Testis (tissue), 2 donors: Measurements from ENCODE around the gene U2AF1L4.

Experiments
- POLR2A ChIP-seq: fragments of 450-650 bp; IDR thresholded peaks from one replicate; pipeline ENCODE4 v1.6.1; 2017; ENCODE audit warnings: antibody characterized with exemption, mild to moderate bottlenecking, moderate library complexity
- TF ChIP-seq, protein P1 (sequence below), 3 experiments: fragments of 450-650 bp in 2 of 3; fragments of 200-600 bp in 1 of 3; sonication (generic) in 1 of 3; IDR thresholded peaks; one replicate each; pipeline ENCODE4 v1.5.1; 2016 to 2019; ENCODE audit warnings: antibody characterized with exemption in 3 of 3, mild to moderate bottlenecking in 2 of 3, moderate library complexity in 1 of 3

- TF ChIP-seq, protein P1, sequence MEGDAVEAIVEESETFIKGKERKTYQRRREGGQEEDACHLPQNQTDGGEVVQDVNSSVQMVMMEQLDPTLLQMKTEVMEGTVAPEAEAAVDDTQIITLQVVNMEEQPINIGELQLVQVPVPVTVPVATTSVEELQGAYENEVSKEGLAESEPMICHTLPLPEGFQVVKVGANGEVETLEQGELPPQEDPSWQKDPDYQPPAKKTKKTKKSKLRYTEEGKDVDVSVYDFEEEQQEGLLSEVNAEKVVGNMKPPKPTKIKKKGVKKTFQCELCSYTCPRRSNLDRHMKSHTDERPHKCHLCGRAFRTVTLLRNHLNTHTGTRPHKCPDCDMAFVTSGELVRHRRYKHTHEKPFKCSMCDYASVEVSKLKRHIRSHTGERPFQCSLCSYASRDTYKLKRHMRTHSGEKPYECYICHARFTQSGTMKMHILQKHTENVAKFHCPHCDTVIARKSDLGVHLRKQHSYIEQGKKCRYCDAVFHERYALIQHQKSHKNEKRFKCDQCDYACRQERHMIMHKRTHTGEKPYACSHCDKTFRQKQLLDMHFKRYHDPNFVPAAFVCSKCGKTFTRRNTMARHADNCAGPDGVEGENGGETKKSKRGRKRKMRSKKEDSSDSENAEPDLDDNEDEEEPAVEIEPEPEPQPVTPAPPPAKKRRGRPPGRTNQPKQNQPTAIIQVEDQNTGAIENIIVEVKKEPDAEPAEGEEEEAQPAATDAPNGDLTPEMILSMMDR (IDR thresholded peaks at IDR 0.05): no peak
- TF ChIP-seq POLR2A: no peak
Measured at GRCh38 chr19:35789978-35790944, 45.0 kb upstream of the U2AF1L4 start.
